Heart right ventricle (tissue), 16 donors: ENCODE measurements around the gene PTPRM. TPM values are rescaled to one million over a fixed set of nuclear protein-coding genes. Genes with fewer than 3 reads are reported as not detected.

Source experiments
- ATAC-seq, 8 donors: fragments of 200-7000 bp; cut with Tn5 transposase; one replicate each; pipeline ENCODE4 v1.9.1; 2020; ENCODE audit warnings: mild to moderate bottlenecking in 8 of 8, moderate library complexity in 8 of 8, moderate number of reproducible peaks in 1 of 8
- DNase-seq, 2 donors: peaks; one replicate each; pipeline ENCODE4 v3.0.0-alpha.2; 2020
- H3K27ac ChIP-seq, 10 donors: fragments of 200-600 bp; sonication (generic) in 2 of 10; one replicate each; pipeline versions ENCODE4 v1.5.0 to v1.8.0; 2020 to 2022; ENCODE audit warnings: mild to moderate bottlenecking in 3 of 10
- H3K27me3 ChIP-seq, 7 donors: fragments of 200-600 bp; one replicate each; pipeline ENCODE4 v1.8.0; 2021 to 2022; ENCODE audit warnings: mild to moderate bottlenecking in 2 of 7
- H3K36me3 ChIP-seq, 9 donors: fragments of 200-600 bp; sonication (generic) in 1 of 9; one replicate each; pipeline versions ENCODE4 v1.5.0 to v1.8.0; 2020 to 2022; ENCODE audit warnings: mild to moderate bottlenecking in 2 of 9
- H3K4me1 ChIP-seq, 9 donors: fragments of 200-600 bp; sonication (generic) in 1 of 9; one replicate each; pipeline versions ENCODE4 v1.5.0 to v1.8.0; 2020 to 2022; ENCODE audit warnings: mild to moderate bottlenecking in 4 of 9
- H3K4me3 ChIP-seq, 10 donors: fragments of 200-600 bp; sonication (generic) in 2 of 10; one replicate each; pipeline versions ENCODE4 v1.5.0 to v1.8.0; 2020 to 2022; ENCODE audit warnings: mild to moderate bottlenecking in 7 of 10, moderate library complexity in 2 of 10
- H3K9me3 ChIP-seq, 11 donors: fragments of 200-600 bp in 10 of 11; sonication (generic) in 2 of 11; one replicate each; pipeline versions ENCODE4 v1.5.0 to v1.8.0; 2013 to 2022; ENCODE audit warnings: mild to moderate bottlenecking in 2 of 11, control low read depth in 1 of 11, moderate library complexity in 1 of 11
- CTCF ChIP-seq, 9 donors: fragments of 200-600 bp; sonication (generic) in 2 of 9; IDR thresholded peaks; one replicate each; pipeline versions ENCODE4 v1.5.0 to v1.8.0; 2021 to 2022; ENCODE audit warnings: antibody characterized with exemption in 9 of 9, mild to moderate bottlenecking in 5 of 9, moderate library complexity in 1 of 9
- WGBS, 2 donors: extraction: QIAGEN DNeasy Blood & Tissue Kit; methylation state at CpG; one replicate each; pipeline ENCODE4 v1.1.7; 2013; ENCODE audit warnings: inconsistent platforms in 1 of 2; 5-methylcytosine and 5-hydroxymethylcytosine counted together
- intact Hi-C, 10 donors: fragments of 100-400 bp; cut with DNase I; formaldehyde crosslinking; loops; one replicate each; pipeline versions ENCODE4 v1.11.1 to v1.14.2; 2022
- polyA plus RNA-seq, 2 donors: library from polyadenylated mRNA; stranded (reverse); fragments of 200-250 nt; gene quantifications; one replicate each; pipeline ENCODE4 v1.2.3, GENCODE V29; 2013
- total RNA-seq, 10 donors: library from RNA; stranded (reverse); fragmentation: NEBNext Ultra II Directional in 3 of 10; extraction: Animal tissue kit (Norgen Biotek cat#: 25700) in 3 of 10; gene quantifications; one replicate each; pipeline versions ENCODE4 v1.2.1 to v1.2.4, GENCODE V29; 2021 to 2023
- donor health status: Arrhythmogenic right ventricular cardiomyopathy.
- donor health status: ischemic (EF 13 %, LVEDD 7.1; RV severe dilation, severe dysfunction).
- donor health status: healthy with polysubstance abuse.
- donor health status: DM: no; HTN: yes; CAD: no.
- donor health status: DM: no; HTN: no; CAD: no.
- donor health status: ischemic (EF 25% LVEDD 6.9; RV normal size, moderate dysfunction).
- donor health status: ischemic (EF 25% LVEDD 5.7; RV mildly dilated, moderate dysfunction).
- donor health status: healthy.
- donor health status: DM: yes; HTN: yes; CAD: no.
- donor health status: Ischemic cardiomyopathy.
- donor health status: ischemic (EF 35%, LVEDD 5.7; RV mildly dilated, moderate dysfunction).
- donor health status: nonischemic (EF 11% LVEDD 7.7; RV severe dilation, severe dysfunction).
- donor health status: DM: yes; HTN: yes; CAD: no.
- donor health status: PGD.
- donor health status: ischemic (EF 29% LVEDD 5.4; RV normal size, mild dysfunction).
- donor health status: nonischemic (EF 23%, LVEDD 6.1; RV moderate dilation, normal function).

Gene PTPRM
- total and polyA plus RNA-seq, 12 donors: 81.7 to 170 (median 132) TPM

GRCh38 chr18:7872569-7872968, 305.5 kb downstream of the PTPRM start:
- Histone ChIP-seq H3K27ac (no peak overlapping the region), H3K9me3 (peaks cover 0 to 11% (median under 1%) of the 10 kb centered on the region in 11 donors), H3K27me3 (no peaks in the 10 kb centered on the region), H3K36me3 (no peaks in the 10 kb centered on the region), H3K4me3 (no peak overlapping the region), H3K4me1 (peaks cover 0 to 42% (median 31%) of the 10 kb centered on the region in 9 donors)
- WGBS, 2 donors: 31 to 41% methylated on average over 3 of the region's 3 CpGs
- DNase-seq (no peak), ATAC-seq (peak in 7 of 8 donors; percentile 58 to 96 (median 79))
- intact Hi-C loops: no loop called here
- peak in 3 of 9 donors; percentile 19 to 40 (median 37) for TF ChIP-seq CTCF (IDR thresholded peaks at IDR 0.05)

GRCh38 chr18:7873316-7873715, 306.2 kb downstream of the PTPRM start:
- peak overlapping the region in 1 of 10 donors; percentile 4 for H3K27ac ChIP-seq
- H3K36me3 ChIP-seq: no peaks in the 10 kb centered on the region
- DNase-seq (no peak), ATAC-seq (peak in 3 of 8 donors; percentile 35 to 57 (median 41))
- H3K9me3 ChIP-seq: peaks cover 0 to 9% (median 0%) of the 10 kb centered on the region in 11 donors
- no peak for TF ChIP-seq CTCF (IDR thresholded peaks at IDR 0.05)
- no peak overlapping the region for H3K4me3 ChIP-seq
- peaks cover 0 to 50% (median 38%) of the 10 kb centered on the region in 9 donors for H3K4me1 ChIP-seq
- intact Hi-C loops: no loop called here
- H3K27me3 ChIP-seq: no peaks in the 10 kb centered on the region
- 50 to 53% methylated on average over 2 of the region's 2 CpGs for WGBS, 2 donors

GRCh38 chr18:7876354-7877104, 309.4 kb downstream of the PTPRM start:
- DNase-seq (no peak), ATAC-seq (no peak)
- intact Hi-C loops: no loop called here
- peaks cover 0 to 9% (median 0%) of the 10 kb centered on the region in 11 donors for H3K9me3 ChIP-seq
- TF ChIP-seq CTCF (IDR thresholded peaks at IDR 0.05): no peak
- H3K36me3 ChIP-seq: no peaks in the 10 kb centered on the region
- WGBS, 2 donors: 87 to 92% methylated on average over 2 of the region's 2 CpGs
- H3K4me1 ChIP-seq: peaks cover 0 to 63% (median 41%) of the 10 kb centered on the region in 9 donors
- H3K27ac ChIP-seq: no peak overlapping the region
- no peaks in the 10 kb centered on the region for H3K27me3 ChIP-seq
- no peak overlapping the region for H3K4me3 ChIP-seq

GRCh38 chr18:7877609-7878008, 310.5 kb downstream of the PTPRM start:
- no peak for DNase-seq
- H3K36me3 ChIP-seq: no peaks in the 10 kb centered on the region
- peaks cover 0 to 60% (median 39%) of the 10 kb centered on the region in 9 donors for H3K4me1 ChIP-seq
- no peak overlapping the region for H3K4me3 ChIP-seq
- H3K27me3 ChIP-seq: no peaks in the 10 kb centered on the region
- peak overlapping the region in 2 of 10 donors; percentile 4 to 54 for H3K27ac ChIP-seq
- ATAC-seq: peak in 3 of 8 donors; percentile 40 to 62 (median 53)
- H3K9me3 ChIP-seq: peaks cover 0 to 9% (median 0%) of the 10 kb centered on the region in 11 donors
- peak in 2 of 9 donors; percentile 11 to 29 for TF ChIP-seq CTCF (IDR thresholded peaks at IDR 0.05)
- intact Hi-C loops: no loop called here
- WGBS, 2 donors: 56 to 58% methylated on average over 1 of the region's 1 CpG
